HT-29 (cell line): Measurements from ENCODE around the gene USF3. TPM values are rescaled to one million over a fixed set of nuclear protein-coding genes. Genes with fewer than 3 reads are reported as not detected.

Experiments
- DNase-seq: peaks from one replicate; pipeline ENCODE4 v3.0.0-alpha.2; 2015; ENCODE audit warnings: low spot score
- total RNA-seq: library from RNA; depleted of rRNA; stranded (reverse); fragments of >200 nt; shearing (Covaris generic); gene quantifications from 2 replicates; pipeline ENCODE4 v1.2.3, GENCODE V29; 2014; rRNA removed

Gene USF3, protein sequence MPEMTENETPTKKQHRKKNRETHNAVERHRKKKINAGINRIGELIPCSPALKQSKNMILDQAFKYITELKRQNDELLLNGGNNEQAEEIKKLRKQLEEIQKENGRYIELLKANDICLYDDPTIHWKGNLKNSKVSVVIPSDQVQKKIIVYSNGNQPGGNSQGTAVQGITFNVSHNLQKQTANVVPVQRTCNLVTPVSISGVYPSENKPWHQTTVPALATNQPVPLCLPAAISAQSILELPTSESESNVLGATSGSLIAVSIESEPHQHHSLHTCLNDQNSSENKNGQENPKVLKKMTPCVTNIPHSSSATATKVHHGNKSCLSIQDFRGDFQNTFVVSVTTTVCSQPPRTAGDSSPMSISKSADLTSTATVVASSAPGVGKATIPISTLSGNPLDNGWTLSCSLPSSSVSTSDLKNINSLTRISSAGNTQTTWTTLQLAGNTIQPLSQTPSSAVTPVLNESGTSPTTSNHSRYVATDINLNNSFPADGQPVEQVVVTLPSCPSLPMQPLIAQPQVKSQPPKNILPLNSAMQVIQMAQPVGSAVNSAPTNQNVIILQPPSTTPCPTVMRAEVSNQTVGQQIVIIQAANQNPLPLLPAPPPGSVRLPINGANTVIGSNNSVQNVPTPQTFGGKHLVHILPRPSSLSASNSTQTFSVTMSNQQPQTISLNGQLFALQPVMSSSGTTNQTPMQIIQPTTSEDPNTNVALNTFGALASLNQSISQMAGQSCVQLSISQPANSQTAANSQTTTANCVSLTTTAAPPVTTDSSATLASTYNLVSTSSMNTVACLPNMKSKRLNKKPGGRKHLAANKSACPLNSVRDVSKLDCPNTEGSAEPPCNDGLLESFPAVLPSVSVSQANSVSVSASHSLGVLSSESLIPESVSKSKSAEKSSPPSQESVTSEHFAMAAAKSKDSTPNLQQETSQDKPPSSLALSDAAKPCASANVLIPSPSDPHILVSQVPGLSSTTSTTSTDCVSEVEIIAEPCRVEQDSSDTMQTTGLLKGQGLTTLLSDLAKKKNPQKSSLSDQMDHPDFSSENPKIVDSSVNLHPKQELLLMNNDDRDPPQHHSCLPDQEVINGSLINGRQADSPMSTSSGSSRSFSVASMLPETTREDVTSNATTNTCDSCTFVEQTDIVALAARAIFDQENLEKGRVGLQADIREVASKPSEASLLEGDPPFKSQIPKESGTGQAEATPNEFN (N-terminal part only)
- total RNA-seq, result 8.1 and 10.1 TPM in 2 replicates

DNA sequence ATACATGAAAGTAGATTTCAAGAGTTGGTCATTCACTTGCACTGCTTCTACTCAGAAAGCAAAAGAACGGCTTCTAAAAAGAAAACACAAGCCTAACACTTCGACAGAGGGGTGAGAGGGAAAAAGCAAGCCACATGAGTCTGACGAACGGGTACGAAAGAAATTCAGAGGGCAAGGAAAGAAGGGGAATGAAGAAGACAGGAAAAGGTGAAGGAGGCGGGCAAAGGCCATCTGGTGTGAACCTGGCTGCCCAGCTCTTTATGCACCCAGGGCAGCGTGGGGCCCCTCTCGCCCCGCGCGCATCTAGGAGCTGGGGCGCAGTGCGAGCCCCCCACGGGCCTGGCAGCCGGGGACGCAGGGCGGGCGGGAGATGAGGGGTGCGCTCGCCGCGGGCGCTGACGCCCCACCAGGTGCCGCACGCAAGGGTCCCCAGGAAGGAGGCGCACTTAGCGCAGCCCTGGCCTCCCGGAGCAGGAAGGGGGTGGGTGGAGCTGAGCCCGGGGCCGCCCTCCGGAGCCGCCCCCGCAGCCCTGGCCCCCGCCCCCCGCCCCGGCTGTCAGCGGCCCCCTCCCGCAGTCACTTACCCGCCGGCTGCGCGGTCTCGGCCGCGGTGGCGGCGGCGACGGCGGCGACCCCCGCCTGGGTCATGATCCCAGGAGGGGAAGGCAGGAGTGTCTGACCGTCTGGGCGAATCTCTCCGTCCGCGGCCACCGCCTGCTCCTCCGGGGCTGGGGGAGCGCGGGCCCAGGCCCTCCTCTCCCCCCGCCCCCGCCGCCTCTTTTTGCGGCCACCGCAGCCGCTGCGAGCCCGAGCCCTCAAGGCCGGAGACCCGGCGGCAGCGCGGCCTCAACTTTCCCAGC is at the start of gene USF3:
USF3 (minus strand) TSS at position 857 of the 860 bp plus-strand sequence. CDS start 21,764 bp downstream, outside the sequence.
- DNase-seq, result peak; percentile 70

- DNase-seq, result peak; percentile 94
These were observed 49.5 kb upstream of the USF3 start, which contains the start of gene NAA50 for GRCh38 chr3:113745756-113746547. Gene NAA50, minus strand, starts transcription at chr3:113746249. Its CDS starts 300 bp downstream, at chr3:113745949.

GRCh38 chr3:113744941-113745755 is 48.7 kb upstream of the USF3 start:
- DNase-seq, result peak; percentile 97

GRCh38 chr3:113743006-113743630 is 46.7 kb upstream of the USF3 start:
- no peak for DNase-seq

- DNase-seq, result no peak
These were observed 45.2 kb upstream of the USF3 start for GRCh38 chr3:113741620-113742019.

GRCh38 chr3:113741086-113741485 is 44.6 kb upstream of the USF3 start:
- DNase-seq, result no peak

- peak; percentile 75 for DNase-seq
These were observed 40.2 kb upstream of the USF3 start for GRCh38 chr3:113736548-113737089.

GRCh38 chr3:113731694-113732093 is 35.3 kb upstream of the USF3 start:
- no peak for DNase-seq

- no peak for DNase-seq
These were observed 34.1 kb upstream of the USF3 start for GRCh38 chr3:113730550-113730949.

DNA sequence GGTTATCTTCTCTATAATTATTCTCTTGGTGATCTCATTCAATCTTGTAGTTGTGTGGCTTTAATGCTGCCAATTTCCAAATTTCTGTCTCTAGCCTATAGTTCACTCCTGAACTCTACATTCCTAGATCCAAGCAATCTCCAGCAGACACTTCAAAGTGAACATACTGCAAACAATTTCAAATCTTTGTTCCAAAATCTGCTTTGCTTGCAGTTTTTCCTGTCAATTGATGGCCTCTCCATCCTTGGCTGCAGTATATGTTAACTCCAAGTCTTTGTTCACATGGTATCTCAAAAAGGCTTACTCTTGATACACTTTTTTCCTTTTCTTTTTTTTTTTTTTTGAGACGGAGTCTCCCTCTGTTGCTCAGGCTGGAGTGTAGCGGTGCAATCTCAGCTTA is 32.2 kb upstream of the USF3 start:
- no peak for DNase-seq

DNA sequence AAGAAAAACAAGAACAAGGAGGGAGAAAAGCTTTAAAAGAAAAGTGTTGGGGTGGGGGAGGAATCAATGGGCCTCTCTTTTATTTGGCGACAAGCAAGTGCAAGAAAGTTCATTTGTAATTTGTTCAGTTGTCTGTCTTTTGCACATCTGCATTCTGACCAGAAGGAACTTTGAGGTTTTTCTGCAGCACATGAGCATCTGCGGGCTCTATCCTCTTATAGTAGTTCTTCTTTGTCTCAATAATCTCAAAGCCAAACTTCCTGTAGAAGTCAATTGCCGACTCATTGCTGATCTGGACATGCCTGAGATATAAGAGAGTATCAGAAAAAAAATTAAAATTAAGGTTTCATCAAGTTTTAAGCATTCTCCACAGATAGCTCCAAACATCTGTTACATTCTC is 25.2 kb upstream of the USF3 start:
- DNase-seq, result no peak

GRCh38 chr3:113719758-113720157 is 23.3 kb upstream of the USF3 start:
- no peak for DNase-seq

DNA sequence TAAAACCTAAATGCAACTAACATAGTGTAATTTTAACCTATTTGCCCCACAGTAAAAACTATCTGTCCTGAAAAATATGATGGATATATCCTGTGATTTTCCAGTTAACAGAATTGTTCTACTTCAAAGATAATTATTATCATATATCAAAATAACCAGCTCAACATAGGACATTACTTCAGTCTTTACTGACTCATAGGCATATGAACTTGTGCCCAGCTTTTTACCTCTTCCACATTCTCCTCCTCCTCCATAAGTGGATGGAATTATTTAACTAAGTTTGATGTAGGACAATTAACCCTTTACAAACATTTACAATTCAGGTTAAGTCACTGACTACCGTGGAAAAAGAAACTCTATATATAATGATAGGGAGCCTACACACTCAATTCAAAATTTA is 22.9 kb upstream of the USF3 start:
- DNase-seq, result no peak

DNA sequence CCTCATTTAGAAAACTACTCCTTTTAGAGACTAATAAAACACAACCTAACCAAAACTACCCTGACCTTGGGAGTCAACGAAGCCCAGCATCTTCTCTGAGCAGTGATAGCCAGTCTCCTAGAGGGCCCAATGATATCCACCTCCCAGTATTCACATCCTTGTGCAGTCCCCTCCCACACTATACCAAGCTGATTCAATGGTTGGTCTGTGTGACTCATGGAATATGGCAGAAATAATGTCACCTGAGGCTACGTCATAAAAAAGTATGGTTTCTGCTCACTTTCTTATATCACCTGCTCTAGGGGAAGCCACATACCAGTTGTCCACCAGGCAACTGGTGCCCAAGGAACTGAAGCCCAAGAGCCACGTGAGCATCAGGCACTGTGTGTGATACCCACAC is 21.4 kb upstream of the USF3 start:
- DNase-seq, result no peak

DNA sequence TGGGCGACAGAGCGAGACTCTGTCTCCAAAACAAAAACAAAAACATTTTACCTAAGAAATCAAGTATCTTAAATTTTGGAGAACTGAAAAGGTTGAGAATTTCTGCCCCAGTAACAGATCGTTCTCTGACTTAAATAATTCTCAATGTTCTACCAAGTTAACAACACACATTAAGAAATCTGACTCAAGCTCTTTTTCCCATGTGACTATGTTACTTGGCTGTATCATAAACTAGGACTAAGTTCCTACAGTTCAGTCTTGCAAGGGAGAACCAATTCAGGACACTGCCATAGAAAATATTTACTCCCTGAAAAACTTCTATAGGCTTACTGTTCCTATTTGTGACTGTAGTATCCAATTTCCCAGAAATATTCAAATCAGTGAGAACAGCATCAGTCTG is 20.9 kb upstream of the USF3 start:
- no peak for DNase-seq

GRCh38 chr3:113714702-113715101 is 18.3 kb upstream of the USF3 start:
- no peak for DNase-seq

DNA sequence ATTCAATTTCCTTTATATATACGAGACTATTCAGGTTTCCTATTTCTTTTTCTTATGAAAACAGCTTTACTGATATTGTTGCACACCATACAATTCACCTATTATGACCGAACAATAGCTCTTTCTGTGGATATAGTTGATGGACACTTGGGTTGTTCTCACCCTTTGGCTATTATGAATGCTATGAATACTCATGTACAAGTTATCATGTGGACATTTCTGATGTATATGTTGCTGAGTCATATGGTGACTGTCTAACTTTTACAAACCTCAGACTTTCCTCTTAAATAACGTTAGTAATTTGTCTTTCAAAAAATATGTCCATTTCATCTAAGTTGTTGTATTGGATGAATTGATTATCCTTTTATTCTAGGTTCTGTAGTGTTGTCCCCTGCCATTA is 15.7 kb upstream of the USF3 start:
- DNase-seq, result no peak

- DNase-seq, result no peak
These were observed 11.4 kb upstream of the USF3 start for GRCh38 chr3:113707835-113708234.
